Smooth muscle cell of the brain vasculature (primary cell): Measurements from ENCODE around the gene PARVB.
"Not testable (repeated sequence)": the region's sequence is repeated elsewhere in the genome, so short reads cannot be mapped to it uniquely, and the experiment has no call there.

Experiments used
- DNase-seq: peaks from one replicate; pipeline ENCODE4 v3.0.0-alpha.2; 2012; ENCODE audit warnings: low read depth, low spot score

Gene PARVB

DNA sequence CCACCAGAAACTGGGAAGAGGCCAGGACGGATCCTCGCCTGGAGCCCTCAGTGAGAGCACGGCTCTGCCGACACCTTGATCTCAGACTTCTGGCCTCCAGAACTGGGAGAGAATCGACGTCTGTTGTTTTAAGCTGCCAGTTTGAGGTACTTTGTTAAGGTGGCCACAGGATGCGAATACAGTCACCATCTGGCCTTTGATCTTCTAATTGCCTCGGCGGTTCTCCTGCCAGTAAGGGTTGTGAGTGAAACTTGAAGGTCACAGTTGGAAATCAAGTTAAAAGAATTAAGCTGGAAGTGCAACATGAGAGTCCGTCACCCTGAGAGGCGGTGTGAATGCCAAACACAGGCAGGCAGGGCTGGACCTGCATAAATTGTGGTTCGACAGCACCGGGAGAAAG is 27.9 kb downstream of the PARVB start:
- no peak for DNase-seq

DNA sequence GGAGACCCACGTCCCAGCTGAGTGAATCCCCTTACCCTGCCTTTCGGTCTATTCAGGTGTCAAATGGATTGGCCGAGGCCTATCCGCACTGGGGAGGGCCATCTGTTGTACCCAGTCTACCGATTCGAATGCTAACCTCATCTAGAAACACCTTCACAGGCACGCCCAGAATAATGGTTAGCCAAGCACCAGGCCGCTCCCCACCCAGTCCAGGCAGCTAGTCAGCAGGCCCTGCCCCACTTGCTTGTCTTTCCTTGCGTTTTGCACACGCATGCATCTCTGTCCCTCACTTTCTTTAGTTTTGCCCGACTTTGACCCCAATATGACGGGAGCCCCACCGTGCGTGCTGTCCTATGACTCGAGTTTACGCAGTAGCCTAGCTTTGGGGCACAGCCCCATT is 31.7 kb downstream of the PARVB start:
- DNase-seq = no peak

DNA sequence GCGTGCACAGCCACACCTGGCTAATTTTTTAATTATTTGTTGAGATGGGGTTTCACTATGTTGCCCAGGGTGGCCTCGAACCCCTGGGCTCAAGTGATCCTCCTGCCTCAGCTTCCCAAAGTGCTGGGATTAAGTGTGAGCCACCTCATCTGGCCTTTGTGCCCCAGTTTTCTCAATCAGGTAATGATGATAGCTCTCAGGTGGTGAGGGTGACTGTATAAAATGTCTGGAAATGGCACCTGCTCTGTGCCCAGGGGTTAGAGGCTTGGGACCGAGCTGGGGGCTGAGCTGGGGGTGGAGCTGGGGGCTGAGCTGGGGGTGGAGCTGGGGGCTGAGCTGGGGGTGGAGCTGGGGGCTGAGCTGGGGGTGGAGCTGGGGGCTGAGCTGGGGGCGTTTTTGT is 32.5 kb downstream of the PARVB start:
- DNase-seq = not testable (repeated sequence)

DNA sequence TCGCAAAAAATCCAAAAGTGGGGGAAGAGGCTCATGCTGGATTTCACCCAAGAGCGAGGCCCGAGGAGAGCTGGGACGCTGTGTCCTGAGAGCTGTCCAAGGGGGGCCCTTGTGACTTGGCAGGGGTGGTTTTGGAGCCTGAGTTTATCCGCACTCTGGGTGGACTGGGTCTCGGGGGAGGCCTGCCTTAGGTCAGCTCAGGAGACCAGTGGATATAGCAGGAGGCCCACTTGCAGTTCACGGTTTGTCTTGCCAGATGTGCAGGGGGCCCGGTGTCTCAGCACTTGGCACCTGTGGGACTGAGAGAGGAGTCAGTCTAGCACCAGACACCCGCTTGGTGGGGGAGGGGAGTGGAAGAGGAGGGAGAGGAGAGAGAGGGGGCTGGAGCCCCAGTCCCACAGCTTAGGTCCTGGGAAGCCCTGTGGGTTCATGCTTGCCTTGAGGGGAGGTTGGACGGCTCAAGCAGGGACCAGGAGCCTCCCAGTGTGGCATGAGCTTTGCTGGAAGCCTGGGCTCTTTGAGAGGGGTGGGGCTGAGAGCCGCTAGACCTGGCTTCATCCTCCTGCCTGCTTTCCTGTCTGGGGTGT is 33.4 kb downstream of the PARVB start:
- DNase-seq = no peak

DNA sequence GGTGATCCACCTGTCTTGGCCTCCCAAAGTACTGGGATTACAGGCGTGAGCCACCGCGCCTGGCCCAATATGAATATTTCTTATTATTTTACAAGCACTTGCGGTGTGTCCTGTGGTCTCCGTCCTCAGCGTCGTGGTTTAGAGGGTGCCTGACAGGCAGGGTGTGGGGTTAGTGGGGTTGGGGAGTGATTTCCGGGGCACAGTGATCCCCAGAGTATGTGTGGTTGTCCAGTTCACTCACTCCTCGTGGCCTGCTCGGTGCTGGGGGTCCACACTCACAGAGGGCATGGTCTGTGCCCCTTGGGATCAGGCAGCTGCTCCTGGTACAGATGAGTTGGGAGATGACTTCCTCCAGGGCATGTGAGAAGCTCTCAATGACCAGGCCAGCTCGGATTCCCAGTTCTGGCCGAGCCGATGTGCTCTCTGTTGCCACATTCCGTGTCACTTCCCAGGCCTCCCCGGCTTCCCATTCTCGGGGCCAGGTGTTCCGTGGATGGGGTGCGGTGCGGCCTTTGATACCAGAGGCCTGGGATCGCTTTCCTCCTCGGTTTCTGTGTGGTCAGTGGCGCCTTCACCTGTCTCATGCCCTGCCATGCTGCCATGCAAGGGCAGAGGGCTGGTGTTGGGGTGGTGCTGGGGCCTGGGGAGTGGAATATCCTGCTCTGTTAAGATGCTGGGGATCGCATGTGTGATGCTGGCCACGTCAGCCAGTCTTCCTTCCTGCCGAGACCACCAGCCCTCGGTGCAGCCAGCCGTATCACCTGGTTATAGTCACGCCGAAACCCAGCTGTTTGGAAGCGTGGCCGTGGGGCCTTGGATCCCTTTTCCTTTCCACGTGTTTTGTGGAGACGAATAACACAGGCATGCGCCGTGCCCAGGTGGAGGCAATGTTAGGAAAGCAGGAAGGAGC is 39.6 kb downstream of the PARVB start:
- no peak for DNase-seq

DNA sequence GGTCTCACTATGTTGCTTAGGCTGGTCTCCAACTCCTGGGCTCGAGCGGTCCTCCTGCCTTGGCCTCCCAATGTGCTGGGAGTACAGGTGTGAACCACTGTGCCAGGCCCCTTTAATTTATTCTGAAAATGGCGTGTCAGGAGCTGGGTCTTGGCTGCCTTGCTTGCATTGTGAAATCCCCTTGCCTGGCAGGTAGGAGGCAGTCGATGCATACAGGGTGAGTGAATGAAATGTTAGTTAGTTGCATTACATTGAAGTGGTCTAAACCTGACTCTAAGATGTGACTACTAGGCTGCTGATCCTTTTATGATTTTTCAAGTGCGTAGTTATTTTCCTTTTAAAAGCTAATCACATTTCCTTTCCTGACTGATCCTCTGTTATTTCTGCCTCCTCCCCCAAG is 42.9 kb downstream of the PARVB start:
- no peak for DNase-seq

DNA sequence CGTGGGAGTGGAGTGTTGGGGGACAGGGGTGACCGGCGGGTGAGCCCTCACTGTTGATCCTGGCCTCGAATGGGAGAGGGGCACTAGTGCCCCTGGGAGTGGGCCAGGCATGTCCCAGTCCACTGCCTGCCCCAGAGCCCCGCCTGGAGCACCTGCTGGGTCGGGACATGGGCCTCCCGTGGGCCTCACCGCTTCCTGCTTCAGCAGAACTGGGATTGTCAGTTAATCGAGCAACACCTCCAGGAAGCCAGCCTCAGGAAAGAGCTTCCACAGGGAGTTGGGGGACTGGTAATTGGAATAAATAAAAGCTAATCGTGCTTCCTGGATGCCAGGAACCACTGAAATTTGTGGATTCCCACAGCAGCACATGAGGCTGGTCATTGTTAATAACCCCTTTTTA is 43.8 kb downstream of the PARVB start:
- no peak for DNase-seq

DNA sequence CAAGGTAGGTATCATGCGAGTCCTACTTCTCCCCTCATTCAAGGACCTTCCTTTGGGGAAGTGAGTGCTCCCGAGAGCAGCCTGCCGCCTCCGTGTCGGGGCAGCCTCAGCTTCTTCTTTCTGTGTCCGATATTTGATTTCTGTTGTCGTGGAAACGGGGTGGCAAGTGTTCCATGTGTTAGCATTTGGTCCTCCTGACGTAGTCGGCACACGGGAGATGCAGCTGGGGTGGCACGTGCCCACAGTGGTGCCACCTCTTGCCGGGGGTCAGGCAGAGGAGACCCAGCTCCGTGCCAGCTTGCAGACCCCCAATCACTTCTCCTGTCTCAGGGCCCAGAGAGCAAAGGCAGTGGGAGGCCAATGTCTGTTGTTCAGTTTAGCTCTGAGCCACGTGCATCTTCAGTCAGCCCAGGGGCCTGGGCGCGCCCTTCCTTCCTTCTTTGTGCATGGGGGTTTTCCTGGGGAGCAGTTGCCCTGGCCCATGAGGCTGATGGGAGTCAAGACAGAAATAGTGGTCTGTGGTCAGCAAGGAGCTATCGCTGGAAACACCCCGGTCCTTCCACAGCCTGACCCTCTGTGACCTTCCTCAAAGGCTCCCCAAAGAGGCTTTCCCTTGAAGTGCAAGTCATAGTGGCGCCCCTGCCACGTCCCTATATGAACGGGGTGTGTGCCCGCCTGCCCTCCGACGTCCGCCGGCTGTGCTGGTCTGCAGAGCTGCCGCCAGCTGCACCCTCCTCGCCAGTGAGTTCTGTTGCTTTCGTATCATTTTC is 44.5 kb downstream of the PARVB start:
- no peak for DNase-seq

DNA sequence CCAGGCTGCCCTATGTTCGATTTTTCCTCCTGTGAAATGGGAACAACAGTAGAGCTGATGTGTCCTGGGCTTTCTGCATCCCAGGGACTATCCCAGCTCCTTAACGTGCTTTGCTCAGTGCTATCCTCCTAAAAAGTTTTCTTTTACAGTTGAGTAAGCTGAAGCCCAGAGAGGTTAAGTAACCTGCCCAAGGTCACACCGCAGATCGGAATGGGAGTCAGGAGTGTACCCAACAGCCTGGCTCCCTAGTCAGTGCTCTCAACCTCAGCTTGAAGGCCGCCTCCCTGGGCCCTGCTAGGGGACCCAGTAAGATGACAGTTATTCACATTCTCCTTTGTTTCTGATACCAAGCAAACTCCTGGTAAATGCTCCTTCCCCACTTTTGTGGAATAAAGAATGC is 45.9 kb downstream of the PARVB start:
- DNase-seq = no peak

DNA sequence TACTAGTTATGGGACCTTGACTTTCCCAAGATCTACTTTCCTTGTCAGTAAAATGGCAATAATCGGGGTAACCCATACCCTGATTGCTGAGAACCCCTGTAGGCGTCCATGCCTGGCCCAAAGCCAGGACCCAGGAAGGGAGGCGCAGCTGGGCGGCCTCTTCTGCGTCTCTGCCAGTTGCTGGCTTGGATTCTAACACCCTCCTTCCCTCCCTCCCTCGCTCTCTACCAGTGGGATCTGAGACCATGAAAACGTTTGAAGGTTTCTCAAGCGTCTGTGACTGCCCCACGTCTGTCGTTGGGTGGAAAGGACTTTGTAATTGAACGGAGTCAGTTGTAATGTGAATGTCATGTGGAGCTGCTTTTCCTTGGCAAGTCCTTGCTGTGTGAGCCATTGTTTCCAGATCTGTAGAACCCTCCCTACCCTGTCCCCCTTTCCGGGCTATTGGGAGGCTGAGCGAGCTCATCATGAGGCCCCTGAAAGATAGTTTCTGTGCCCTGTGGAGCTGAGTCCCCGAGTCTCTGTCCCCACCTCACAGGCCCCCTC is 47.8 kb downstream of the PARVB start:
- no peak for DNase-seq

DNA sequence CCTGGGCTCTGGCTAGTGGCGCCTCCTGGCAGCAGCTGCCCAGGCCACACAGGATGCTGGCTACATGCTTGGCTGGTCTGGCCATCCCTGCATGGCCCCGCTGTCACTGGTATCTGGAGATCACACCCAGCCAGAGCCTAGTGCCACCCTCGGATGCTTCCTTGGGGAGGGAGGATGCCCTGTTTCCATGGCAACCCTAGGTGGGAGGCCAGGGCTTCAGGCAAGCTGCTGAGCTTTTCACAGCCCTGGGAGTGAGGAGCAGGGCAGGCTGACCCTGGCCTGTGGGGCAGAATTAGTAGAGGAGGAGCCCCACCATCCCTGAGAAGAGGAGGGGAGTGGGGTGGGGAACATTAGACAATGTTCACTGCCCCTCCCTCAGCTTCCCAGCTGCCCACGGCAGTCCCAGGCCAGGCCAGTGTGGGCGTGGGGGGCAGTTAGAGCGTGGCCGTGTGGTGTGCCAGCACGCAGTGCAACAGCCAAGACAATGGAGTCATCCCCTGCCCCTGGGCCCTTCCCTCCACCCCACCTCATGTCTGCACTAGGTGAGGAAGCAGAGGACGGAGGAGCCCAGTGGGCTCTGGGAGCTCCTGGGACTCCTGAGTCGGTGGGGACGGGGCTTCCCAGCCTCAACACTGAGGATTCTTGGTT is 50.4 kb downstream of the PARVB start:
- no peak for DNase-seq

DNA sequence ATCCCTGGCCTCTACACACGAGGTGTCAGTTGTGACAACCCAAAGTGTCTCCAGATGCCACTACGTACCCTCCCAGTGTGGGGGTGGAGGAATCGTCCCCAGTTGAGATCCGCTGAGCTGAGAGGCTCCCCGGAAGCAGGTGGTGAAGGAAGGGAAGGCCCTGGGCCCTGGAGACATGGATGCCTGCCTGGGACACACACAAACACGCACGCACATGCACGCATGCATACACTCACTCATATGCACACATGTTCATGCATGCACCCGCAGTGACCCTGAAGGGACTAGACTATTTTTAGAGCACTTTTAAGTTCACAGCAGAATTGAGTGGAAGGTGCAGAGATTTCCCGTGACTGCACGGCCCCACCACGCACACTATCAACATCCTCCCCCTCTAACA is 50.9 kb downstream of the PARVB start:
- DNase-seq = no peak

DNA sequence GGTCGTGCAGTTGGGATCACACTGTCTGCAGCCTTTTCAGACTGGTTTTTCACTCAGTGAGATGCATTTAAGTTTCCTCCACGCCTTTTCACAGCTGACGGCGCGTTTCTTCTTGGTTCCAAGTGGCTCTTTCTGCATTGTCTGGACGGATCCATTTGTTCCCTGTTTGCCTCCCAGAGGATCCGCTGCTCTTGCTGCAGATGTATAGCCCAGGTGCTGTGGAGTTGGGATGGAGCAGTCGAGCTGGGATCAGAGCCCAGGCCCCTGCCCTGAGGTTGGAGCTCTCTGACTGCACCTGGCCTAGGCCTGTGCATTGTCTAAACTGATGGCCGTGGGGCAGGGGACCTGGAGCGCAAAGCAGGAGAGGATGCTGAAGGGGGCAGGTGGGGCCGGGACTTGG is 51.6 kb downstream of the PARVB start:
- no peak for DNase-seq

DNA sequence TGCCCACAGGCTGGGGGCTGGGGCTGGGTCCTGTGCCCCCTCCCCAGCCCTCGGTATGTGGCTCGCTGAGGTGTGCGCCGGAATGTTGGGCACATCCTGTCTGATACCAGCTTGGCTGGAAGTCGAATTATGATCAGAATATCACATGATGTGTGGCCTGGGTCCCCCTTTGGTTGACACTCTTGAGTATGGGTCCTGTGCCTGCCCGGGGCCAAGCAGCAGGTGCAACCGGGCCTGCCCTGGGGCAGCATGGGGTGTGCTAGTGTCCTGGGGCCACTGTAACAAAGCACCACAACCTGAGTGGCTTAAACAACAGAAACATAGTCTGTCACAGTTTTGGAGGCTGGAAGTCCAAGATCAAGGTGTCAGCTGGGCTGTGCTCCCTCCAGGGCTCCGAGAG is 52.7 kb downstream of the PARVB start:
- DNase-seq = no peak

DNA sequence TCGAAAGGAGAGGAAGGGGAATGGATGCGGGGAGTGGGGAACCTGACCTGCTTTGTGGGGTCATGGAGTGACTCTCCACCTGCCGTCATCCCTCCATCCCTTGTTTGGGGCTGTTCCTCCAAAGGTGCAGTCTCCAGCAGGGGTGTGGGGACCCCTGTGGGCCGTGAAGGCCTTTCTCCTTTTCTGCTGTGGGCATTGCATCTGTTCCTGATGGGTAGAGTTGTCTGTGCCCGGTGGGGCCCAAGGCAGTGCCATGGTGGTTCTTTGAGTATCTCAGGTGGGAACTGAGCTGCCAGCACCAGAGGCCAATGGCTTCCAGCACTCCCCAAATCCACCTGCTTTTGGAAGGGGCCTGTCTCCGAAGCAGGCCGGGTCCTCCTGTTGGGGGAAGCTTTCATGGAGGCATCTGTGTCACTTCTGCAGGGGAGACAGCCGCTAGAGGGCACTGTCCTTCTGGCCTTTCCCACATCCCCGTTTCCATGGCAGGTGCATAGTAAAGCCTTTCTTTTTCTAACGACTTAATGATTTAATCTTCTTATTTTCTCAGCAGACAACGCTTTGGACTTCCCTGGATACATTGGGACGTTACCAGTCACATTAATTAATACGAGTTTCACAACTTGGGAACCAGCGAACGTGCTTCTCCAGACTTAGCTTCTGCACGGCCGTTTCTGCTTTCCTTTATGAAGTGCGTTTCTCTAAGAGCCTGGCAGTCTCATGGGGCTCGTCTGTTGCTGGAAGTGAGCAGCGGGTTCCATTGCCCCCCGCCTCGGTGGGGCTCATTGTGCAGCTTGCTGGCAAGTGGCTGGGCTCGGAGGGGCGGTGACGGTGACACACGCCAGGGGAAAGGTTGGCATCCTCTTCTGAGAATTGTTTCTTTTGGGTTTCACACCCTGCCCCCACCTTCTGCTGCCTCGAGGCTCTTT is 57.1 kb downstream of the PARVB start:
- DNase-seq = peak; percentile 15

DNA sequence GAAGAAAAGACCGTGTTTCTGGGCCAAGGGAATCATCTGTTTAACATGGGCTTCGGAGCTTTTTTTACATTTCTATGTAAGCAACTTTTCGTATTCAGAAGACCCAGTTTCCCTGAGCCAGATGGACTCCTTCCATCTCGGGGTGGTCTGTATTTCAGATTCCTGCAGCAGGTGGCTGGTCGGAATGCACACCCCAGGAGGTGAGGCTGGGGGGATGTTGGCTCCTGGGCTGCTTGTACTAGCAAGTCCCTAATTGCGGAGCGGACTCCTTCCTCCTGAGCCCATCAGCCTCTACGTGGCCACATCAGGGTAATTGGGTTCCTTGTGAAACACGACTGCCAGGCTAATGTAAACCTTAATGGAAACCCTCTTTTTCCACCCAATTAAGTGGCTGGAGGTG is 58.7 kb downstream of the PARVB start:
- DNase-seq = no peak

DNA sequence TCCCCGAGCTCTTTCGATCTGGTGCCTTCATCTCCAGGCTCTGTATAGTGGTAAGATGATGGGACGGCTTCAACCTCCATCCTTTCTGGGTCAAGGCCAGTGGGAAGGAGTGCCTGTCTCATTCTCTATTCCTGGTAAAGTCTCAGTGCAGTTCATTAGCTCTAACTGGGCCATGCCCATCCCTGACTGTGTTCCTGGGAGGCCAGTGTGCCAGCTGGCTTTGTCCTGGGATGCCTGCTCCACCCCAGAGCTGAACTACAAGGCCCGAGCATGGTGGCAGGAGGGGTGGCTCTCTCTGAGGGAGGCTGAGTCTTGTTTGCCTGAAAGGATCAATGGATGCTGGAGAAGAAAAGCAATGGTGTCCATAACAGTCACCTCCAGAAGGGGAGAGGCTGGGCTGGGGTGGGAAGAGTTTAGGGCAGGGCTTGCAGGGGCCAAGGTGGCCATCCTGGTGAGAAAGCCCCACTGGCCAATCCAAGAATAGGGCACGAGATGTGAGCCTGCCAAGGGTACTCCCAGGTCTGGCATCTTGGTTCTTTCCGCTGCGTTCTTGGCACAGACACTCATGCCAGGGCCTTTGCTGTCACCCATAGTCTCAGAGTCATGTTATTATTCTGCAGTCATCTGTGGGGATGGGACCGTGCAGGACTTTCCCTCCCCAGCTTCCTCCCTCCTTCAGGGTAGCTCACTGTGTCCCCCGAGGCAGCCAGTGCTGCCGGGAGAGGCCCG is 60.1 kb downstream of the PARVB start:
- no peak for DNase-seq

DNA sequence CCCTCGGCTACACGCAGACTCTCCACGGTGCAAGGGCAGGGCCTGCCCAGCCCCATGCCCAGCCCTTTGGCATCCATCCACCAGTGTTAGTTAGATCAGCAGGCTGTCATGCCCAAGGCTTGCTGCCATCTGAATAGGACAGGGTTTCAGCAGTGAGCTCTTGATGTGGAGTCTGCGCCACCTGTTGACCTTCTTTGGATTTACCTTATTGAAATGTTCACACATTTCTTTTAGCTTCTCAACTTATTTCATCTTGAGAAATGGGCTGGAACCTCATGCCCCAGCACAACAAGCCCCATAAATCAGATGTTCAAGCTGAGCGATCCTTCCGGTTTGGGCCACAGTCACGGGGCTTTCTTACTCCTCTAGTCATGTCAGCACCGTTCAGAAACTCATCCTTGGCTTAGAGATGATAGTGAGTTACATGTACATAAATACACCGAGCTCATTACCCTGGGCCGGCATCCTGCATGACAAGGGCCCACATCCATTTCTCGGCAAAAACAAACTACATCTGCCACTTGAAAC is 61.7 kb downstream of the PARVB start:
- DNase-seq = peak; percentile 18

DNA sequence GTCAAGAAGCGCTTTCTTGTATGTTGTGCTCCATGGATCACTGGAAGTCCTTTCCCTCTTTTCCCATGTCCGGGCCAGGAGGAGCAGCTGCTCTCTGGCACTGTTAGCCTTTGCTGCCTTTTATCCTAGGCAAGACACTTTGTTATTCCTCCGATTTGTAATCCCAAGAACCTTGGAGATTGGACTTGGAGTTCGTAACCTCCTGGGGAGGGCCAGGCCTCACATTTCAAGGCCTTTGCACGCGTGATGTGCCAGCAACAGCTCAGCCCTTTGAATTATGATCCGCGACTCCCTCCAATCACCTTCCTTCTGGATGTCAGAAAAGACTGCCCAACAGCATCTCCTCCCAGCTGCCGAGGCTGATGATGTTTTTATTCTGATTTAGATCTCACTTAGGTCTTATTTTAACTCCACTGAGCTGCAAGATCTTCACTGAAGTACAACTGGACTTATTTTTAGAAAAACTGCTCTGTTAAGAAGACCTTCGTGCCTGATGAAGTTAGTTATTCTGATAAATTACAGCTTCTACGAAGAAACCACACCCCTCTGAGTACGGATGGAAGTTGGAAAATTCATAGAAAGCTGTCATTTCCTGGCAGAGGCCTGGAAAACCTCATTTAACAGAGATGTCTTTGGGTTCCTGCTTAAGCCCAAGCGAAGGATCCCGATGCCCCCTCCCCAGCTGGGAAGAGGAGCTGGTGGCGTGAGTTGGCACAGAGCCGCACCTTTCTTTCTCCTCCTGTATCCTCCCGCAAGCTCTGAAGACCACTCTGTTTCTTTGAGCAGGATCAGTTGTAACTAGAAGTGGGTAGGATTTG is 62.4 kb downstream of the PARVB start:
- no peak for DNase-seq
